IMR-90 (cell line): ENCODE data around the gene FIS1. TPM values are rescaled to one million over a fixed set of nuclear protein-coding genes. Genes with fewer than 3 reads are reported as not detected.
A peak's percentile ranks its signal among the peaks of the same experiment; 100 is the strongest.

Experiments used
- ATAC-seq: fragments of 200-7000 bp; cut with Tn5 transposase; 2 replicates; pipeline ENCODE4 v1.9.1; 2020; ENCODE audit warnings: low read depth, mild to moderate bottlenecking, moderate library complexity
- BruUV-seq: library from RNA; stranded (reverse); fragments of 400-500 nt; replicated peaks from 2 replicates; lab custom pipeline; 2021; lab: Mats Ljungman, UMichigan
- CTCF ChIA-PET: fragments of 300-600 bp; formaldehyde crosslinking; extraction: SDS; loops from one replicate; lab custom pipeline; 2021; ENCODE audit warnings: antibody characterized with exemption; lab: Yijun Ruan, JAX
- POLR2A ChIA-PET: fragments of 300-600 bp; sonication (Branson Sonifier 250); formaldehyde crosslinking; loops from one replicate; lab custom pipeline; 2022; ENCODE audit warnings: antibody characterized with exemption; ENCODE audit not compliant: unreplicated experiment; lab: Charles Lee
- DNase-seq: peaks from one replicate; pipeline ENCODE4 v3.0.0; 2013
- H2AFZ ChIP-seq: replicated peaks from 2 replicates; pipeline ENCODE3; 2013; ENCODE audit warnings: low read length, mild to moderate bottlenecking; ENCODE audit not compliant: poor library complexity
- H2AK5ac ChIP-seq: 2 replicates; pipeline ENCODE4 v1.6.1; 2013; ENCODE audit warnings: low read depth, low read length, inconsistent platforms
- H2AK9ac ChIP-seq: replicated peaks from 2 replicates; pipeline ENCODE3; 2013; ENCODE audit warnings: mild to moderate bottlenecking, low read depth, low read length, moderate library complexity; ENCODE audit not compliant: poor library complexity
- H2BK120ac ChIP-seq: 2 replicates; pipeline ENCODE4 v1.6.1; 2013; ENCODE audit warnings: low read depth, low read length, inconsistent platforms
- H2BK15ac ChIP-seq: 3 replicates; pipeline ENCODE4 v1.6.1; 2013; ENCODE audit warnings: low read depth, low read length, inconsistent platforms
- H2BK20ac ChIP-seq: 2 replicates; pipeline ENCODE4 v1.6.1; 2013; ENCODE audit warnings: low read depth, mild to moderate bottlenecking, inconsistent platforms, low read length, moderate library complexity
- H2BK5ac ChIP-seq: 2 replicates; pipeline ENCODE4 v1.6.1; 2013; ENCODE audit warnings: mild to moderate bottlenecking, low read depth, low read length, inconsistent platforms; ENCODE audit not compliant: poor library complexity, severe bottlenecking
- H3K14ac ChIP-seq: replicated peaks from 2 replicates; pipeline ENCODE4 v1.6.1; 2013; ENCODE audit warnings: low read depth, low read length, inconsistent platforms
- H3K18ac ChIP-seq: 2 replicates; pipeline ENCODE4 v1.6.1; 2013; ENCODE audit warnings: low read depth, low read length, control low read depth
- H3K23ac ChIP-seq: 2 replicates; pipeline ENCODE4 v1.6.1; 2013; ENCODE audit warnings: low read depth, low read length, inconsistent platforms
- H3K27ac ChIP-seq: 2 replicates; pipeline ENCODE4 v1.5.1; 2013; ENCODE audit warnings: mild to moderate bottlenecking, control low read depth, low read length; ENCODE audit not compliant: insufficient read depth
- H3K27me3 ChIP-seq: 2 replicates; pipeline ENCODE4 v1.6.1; 2013; ENCODE audit warnings: low read length; ENCODE audit not compliant: control insufficient read depth, insufficient read depth
- H3K36me3 ChIP-seq: 2 replicates; pipeline ENCODE4 v1.6.1; 2013; ENCODE audit warnings: low read length, mixed read lengths; ENCODE audit not compliant: control insufficient read depth, insufficient read depth
- H3K4ac ChIP-seq: 2 replicates; pipeline ENCODE4 v1.6.1; 2013; ENCODE audit warnings: low read depth, low read length, inconsistent platforms
- H3K4me1 ChIP-seq: 2 replicates; pipeline ENCODE4 v1.6.1; 2013; ENCODE audit warnings: low read length, mixed read lengths; ENCODE audit not compliant: control insufficient read depth, insufficient read depth
- H3K4me2 ChIP-seq: 2 replicates; pipeline ENCODE4 v1.6.1; 2013; ENCODE audit warnings: low read depth, mild to moderate bottlenecking, control low read depth, low read length, moderate library complexity
- H3K4me3 ChIP-seq: 2 replicates; pipeline ENCODE4 v1.5.1; 2013; ENCODE audit warnings: low read depth, mild to moderate bottlenecking, control low read depth, low read length, moderate library complexity; ENCODE audit not compliant: insufficient read depth
- H3K56ac ChIP-seq: 2 replicates; pipeline ENCODE4 v1.6.1; 2013; ENCODE audit warnings: low read length, inconsistent platforms; ENCODE audit not compliant: insufficient read depth; ENCODE audit errors: extremely low read depth
- H3K79me1 ChIP-seq, 2 experiments: 2 replicates each; pipeline ENCODE4 v1.6.1; 2013; ENCODE audit warnings: low read length in 2 of 2, inconsistent platforms in 1 of 2, low read depth in 1 of 2
- H3K9ac ChIP-seq: 2 replicates; pipeline ENCODE4 v1.6.1; 2013; ENCODE audit warnings: low read depth, low read length, control low read depth
- H3K9me1 ChIP-seq: 2 replicates; pipeline ENCODE4 v1.6.1; 2013; ENCODE audit warnings: low read length, inconsistent platforms; ENCODE audit not compliant: insufficient read depth
- H3K9me3 ChIP-seq: 2 replicates; pipeline ENCODE4 v1.6.1; 2013; ENCODE audit warnings: low read length; ENCODE audit not compliant: control insufficient read depth, insufficient read depth
- H4K20me1 ChIP-seq: 2 replicates; pipeline ENCODE4 v1.6.1; 2013; ENCODE audit warnings: low read length, inconsistent platforms; ENCODE audit not compliant: insufficient read depth
- H4K5ac ChIP-seq: 2 replicates; pipeline ENCODE4 v1.6.1; 2013; ENCODE audit warnings: mild to moderate bottlenecking, low read depth, low read length, control low read depth
- H4K8ac ChIP-seq, 2 experiments: 2 replicates each; pipeline ENCODE4 v1.6.1; 2013; ENCODE audit warnings: low read depth in 2 of 2, low read length in 2 of 2, control low read depth in 1 of 2, inconsistent platforms in 1 of 2
- H4K91ac ChIP-seq: 2 replicates; pipeline ENCODE4 v1.6.1; 2013; ENCODE audit warnings: low read depth, low read length, inconsistent platforms; ENCODE audit not compliant: insufficient read depth
- CHD1 ChIP-seq: IDR thresholded peaks from 2 replicates; pipeline ENCODE4 v1.6.1; 2012; ENCODE audit warnings: low read depth, low read length, improper control_type of control experiment
- MAZ ChIP-seq: IDR thresholded peaks from 2 replicates; pipeline ENCODE4 v1.6.1; 2012; ENCODE audit warnings: low read depth, mild to moderate bottlenecking, low read length, improper control_type of control experiment, moderate library complexity, borderline replicate concordance
- WGBS, 2 experiments: methylation state at CpG; one replicate each; pipeline versions ENCODE4 v1.1.5 to v1.1.7; 2013; ENCODE audit warnings: missing lambda C conversion rate in 2 of 2; ENCODE audit not compliant: insufficient read length in 1 of 2; ENCODE audit errors: extremely low coverage in 2 of 2; 5-methylcytosine and 5-hydroxymethylcytosine counted together
- dilution Hi-C: fragments of 300-500 bp; cut with HindIII; formaldehyde crosslinking; loops from one replicate; pipeline ENCODE4 v1.14.3; 2018; ENCODE audit warnings: low sequenced_read_pairs; ENCODE audit not compliant: unreplicated experiment
- in situ Hi-C: fragments of 300-500 bp; cut with MboI; formaldehyde crosslinking; loops from 3 replicates; pipeline ENCODE4 v1.14.3; 2019; ENCODE audit warnings: low sequenced_read_pairs, inconsistent platforms, mixed read lengths
- intact Hi-C: fragments of 100-400 bp; cut with micrococcal nuclease; formaldehyde crosslinking; loops from 2 replicates; pipeline ENCODE4 v1.10.0; 2022
- polyA plus RNA-seq, 3 experiments: library from polyadenylated mRNA; depleted of rRNA; stranded (reverse); fragments of >200 nt; gene quantifications; 2 replicates each; pipeline ENCODE4 v1.2.3, GENCODE V29; 2012; ENCODE audit warnings: low replicate concordance in 1 of 3
- total RNA-seq: library from RNA; depleted of rRNA; stranded (reverse); fragments of >200 nt; gene quantifications from 2 replicates; pipeline ENCODE4 v1.2.3, GENCODE V29; 2012

FIS1 gene
- total and polyA plus RNA-seq, 2 of the 4 experiments (the other 2 are of a cell fraction): 293 to 489 TPM

DNA sequence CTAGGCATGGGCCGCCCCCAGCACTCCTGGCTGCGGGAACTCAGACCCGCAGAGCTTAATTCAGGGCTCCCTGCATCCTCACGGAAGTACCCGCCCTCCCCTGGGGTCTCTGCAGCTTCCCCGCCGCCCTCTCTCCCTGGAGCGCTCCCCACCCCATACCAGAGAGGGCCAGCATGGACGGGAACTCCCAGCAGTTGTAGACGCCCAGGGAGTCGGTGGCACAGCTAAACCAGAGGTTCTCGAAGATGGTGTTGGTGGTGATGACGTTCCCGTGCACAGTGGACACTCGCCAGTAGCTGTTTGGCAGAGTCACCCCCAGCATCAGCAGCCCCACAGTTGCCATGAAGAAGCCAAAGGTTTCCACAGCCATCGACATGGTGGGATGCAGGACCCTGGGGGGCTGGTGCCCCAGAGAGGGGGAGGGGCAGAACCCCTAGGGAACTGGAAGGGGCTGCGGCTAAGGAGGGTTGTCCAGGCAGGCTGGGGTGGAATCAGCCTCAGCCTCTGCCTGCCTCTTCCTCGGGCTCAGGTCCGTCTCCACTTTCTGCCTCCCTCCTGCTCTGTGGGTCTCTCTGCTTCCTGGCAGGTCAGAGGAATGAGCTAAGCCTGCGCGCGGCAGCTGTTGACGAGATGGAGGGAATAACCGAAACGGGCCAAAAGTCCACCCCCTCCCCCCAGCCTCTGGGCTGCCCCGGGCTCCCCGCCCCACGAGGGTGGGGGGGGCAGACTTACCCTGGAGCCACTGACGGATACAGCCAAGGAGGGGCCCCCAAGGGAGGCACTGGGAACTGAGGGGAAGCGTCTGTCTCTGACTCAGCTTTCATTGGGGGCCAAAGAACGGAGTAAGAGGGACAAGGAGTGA is 7.4 kb downstream of the FIS1 start, which contains the start of gene CLDN15:
Gene CLDN15 (minus strand): TSS at position 597 of the 862 bp plus-strand sequence. CDS start 221 bp downstream, at position 376.
- ChIA-PET POLR2A (interaction anchor here (0.5 to 0.6 kb wide), 2 partner anchors 661 to 1166 kb away, joined by 3 to 5 read pairs; no protein-coding TSS in a partner anchor), CTCF (no interaction called here)
- Histone ChIP-seq H3K4me2 (no peak within 1 kb of the TSS; the same call in 1 of the 2 replicates), H3K4me3 (no peak within 1 kb of the TSS), H3K4ac (peak within 1 kb of the TSS; percentile 25; the same call in 1 of the 2 replicates), H2BK15ac (no peak within 1 kb of the TSS), H3K27me3 (no peaks in the 10 kb centered on the region), H3K36me3 (peaks cover 34% of the 10 kb centered on the region), H3K18ac (no peak within 1 kb of the TSS), H2BK5ac (peak within 1 kb of the TSS; percentile 33), H4K8ac (peak within 1 kb of the TSS; percentile 2 to 27; a peak in 1 of 4 replicates), H3K9me3 (no peaks in the 10 kb centered on the region), H2AK5ac (peak within 1 kb of the TSS; percentile 20), H2AK9ac (peak within 1 kb of the TSS; percentile 95), H3K9ac (no peak within 1 kb of the TSS), H3K56ac (no peak within 1 kb of the TSS), H4K5ac (no peak within 1 kb of the TSS), H3K79me1 (peaks cover 0 to 30% of the 10 kb centered on the region in 2 experiments; a peak in 2 of 4 replicates), H3K9me1 (no peaks in the 10 kb centered on the region; the same call in 1 of the 2 replicates), H2AFZ (peak within 1 kb of the TSS; percentile 44), H4K20me1 (peaks cover 6% of the 10 kb centered on the region), H3K14ac (0 out of 2 replicates have a peak within 1 kb of the TSS, but pooled peaks have one; percentile 41), H4K91ac (no peak within 1 kb of the TSS), H2BK20ac (no peak within 1 kb of the TSS), H3K4me1 (peaks cover 5% of the 10 kb centered on the region), H2BK120ac (no peak within 1 kb of the TSS), H3K27ac (peak within 1 kb of the TSS; percentile 19; the same call in 1 of the 2 replicates), H3K23ac (peak within 1 kb of the TSS; percentile 49; the same call in 1 of the 2 replicates)
- in situ Hi-C loops (no loop called here), intact Hi-C loops (no loop called here), dilution Hi-C loops (no loop called here)
- peak; percentile 78 for ATAC-seq
- TF ChIP-seq CHD1 (no peak), MAZ (peak; percentile 59; the same call in 1 of the 2 replicates)
- DNase-seq: peak; percentile 61
- BruUV-seq: no TSS peak
- whole genome bisulfite sequencing, 2 experiments: 0% methylated on average over 2 of the region's 31 CpGs; no CpG with 5 or more reads in 1 of the 2 experiments
